ENCODE results near the gene KRT33A. TPM values are rescaled to one million over a fixed set of nuclear protein-coding genes. Genes with fewer than 3 reads are reported as not detected.
A peak's percentile ranks its signal among the peaks of the same experiment; 100 is the strongest.

The KRT33A gene
- total RNA-seq, 6 experiments from 2014 or later: not detected

DNA sequence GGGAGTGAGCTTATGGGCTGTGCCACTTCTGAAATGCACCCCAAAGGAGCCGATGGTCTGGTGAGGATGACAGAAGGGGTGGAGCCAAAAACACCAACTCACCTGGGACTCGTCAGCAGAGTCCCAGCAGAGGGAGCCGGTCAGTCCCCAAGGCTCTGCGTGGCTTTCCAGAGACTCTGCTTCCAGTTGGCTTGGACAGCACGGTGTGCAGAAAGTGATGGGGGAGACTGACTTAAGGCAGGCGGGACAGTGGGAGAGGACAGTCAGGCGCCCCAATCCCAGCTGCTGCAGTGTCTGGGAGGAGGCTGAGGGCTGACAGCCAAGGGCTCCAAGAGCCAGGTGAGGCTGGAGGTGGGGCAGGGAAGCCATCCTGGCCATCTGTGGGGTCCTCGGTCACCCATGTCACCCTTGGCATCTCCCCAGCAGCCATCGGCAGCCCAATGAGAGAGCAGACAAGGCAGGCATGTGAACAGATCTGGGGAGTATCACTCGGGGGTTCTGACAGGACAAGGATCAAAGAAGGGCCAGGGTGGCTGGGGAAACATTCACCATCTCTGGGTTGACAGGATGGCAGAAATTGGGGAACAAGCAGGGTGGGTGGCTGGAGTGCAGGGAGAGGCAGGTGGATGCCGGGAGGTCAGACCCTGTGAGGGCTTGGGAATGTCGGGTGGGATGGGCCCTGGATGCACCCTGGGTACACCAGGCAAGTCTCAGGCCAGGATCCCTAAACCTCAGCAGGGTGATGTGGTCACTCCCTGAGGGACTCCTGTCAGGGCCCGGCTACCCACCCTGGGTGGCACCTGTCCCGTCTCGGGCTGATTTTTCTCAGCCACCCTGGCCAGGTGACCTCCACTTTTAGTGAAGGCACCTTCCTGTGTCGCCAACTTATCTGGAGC is 26.2 kb downstream of the KRT33A start:
- Mint-ChIP-seq H3K4me1 (ENCODE audit: low read depth) (peaks cover 31% of the 10 kb centered on the region), H3K36me3 (ENCODE audit: low read depth) (peaks cover 17% of the 10 kb centered on the region), H3K27ac (no peak overlapping the region), H3K9me3 (peaks cover 13% of the 10 kb centered on the region), H3K27me3 (ENCODE audit: insufficient read depth) (no peaks in the 10 kb centered on the region; the same call in 1 of the 2 replicates), H3K4me3 (no peak overlapping the region)
- TF ChIP-seq, protein P1, sequence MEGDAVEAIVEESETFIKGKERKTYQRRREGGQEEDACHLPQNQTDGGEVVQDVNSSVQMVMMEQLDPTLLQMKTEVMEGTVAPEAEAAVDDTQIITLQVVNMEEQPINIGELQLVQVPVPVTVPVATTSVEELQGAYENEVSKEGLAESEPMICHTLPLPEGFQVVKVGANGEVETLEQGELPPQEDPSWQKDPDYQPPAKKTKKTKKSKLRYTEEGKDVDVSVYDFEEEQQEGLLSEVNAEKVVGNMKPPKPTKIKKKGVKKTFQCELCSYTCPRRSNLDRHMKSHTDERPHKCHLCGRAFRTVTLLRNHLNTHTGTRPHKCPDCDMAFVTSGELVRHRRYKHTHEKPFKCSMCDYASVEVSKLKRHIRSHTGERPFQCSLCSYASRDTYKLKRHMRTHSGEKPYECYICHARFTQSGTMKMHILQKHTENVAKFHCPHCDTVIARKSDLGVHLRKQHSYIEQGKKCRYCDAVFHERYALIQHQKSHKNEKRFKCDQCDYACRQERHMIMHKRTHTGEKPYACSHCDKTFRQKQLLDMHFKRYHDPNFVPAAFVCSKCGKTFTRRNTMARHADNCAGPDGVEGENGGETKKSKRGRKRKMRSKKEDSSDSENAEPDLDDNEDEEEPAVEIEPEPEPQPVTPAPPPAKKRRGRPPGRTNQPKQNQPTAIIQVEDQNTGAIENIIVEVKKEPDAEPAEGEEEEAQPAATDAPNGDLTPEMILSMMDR (IDR thresholded peaks at IDR 0.05): peak; percentile 62
- no peak for DNase-seq

DNA sequence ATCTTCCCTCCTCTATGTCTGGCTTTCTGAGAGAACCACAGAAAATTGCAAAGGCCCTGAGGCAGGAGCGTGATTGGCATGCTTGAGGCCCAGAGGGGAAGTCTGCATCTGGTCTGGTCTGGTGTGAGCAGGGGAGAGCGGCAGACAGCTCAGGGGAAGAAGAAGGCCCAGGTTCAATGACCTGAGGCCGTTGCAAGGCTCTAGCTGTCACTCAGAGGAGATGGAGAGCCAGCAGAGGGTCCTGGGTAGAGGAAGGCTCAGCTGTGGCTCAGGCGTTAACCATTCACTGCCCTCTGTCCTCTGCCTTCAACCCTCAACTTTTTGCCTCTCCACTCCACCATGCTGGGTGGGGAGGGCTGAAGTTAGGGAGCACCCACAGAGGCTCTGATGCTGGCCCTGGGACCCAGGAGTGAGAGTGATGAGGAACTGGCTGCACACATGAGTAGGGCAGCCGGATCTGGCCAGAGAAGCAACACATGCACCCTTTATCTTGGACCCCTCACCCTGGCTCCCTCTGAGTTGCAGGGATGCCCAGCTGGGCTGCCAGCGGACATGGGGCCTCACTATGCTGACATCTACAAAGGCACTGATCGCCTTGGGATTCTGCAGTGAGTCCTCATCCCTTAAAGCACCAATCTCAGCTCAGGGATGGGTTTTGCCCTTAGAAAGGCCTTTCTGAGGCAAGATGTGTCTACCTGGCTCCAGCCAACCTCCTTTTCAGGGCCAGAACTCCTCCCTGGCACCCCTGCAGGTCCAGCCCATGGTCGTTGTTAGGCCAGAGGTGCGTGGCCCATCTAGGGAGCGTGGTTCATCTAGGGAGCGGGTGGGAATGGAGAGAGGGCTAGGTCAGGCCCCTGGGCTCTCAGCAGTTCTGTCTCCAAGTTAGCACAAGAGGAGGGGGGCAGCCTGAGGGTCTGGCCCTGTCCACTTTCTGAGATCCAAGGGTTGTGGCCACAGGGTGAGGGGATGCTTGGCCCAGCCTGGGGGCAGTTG is 27.4 kb downstream of the KRT33A start:
- TF ChIP-seq, protein P1 (IDR thresholded peaks at IDR 0.05): no peak
- H3K27ac Mint-ChIP-seq: peak overlapping the region; percentile 51; the same call in 1 of the 2 replicates
- H3K9me3 Mint-ChIP-seq: peaks cover 19% of the 10 kb centered on the region
- no peak for DNase-seq
- peaks cover 22% of the 10 kb centered on the region for H3K36me3 Mint-ChIP-seq (ENCODE audit: low read depth)
- no peak overlapping the region for H3K4me3 Mint-ChIP-seq
- peaks cover 22% of the 10 kb centered on the region for H3K4me1 Mint-ChIP-seq (ENCODE audit: low read depth)
- H3K27me3 Mint-ChIP-seq (ENCODE audit: insufficient read depth): no peaks in the 10 kb centered on the region; the same call in 1 of the 2 replicates

DNA sequence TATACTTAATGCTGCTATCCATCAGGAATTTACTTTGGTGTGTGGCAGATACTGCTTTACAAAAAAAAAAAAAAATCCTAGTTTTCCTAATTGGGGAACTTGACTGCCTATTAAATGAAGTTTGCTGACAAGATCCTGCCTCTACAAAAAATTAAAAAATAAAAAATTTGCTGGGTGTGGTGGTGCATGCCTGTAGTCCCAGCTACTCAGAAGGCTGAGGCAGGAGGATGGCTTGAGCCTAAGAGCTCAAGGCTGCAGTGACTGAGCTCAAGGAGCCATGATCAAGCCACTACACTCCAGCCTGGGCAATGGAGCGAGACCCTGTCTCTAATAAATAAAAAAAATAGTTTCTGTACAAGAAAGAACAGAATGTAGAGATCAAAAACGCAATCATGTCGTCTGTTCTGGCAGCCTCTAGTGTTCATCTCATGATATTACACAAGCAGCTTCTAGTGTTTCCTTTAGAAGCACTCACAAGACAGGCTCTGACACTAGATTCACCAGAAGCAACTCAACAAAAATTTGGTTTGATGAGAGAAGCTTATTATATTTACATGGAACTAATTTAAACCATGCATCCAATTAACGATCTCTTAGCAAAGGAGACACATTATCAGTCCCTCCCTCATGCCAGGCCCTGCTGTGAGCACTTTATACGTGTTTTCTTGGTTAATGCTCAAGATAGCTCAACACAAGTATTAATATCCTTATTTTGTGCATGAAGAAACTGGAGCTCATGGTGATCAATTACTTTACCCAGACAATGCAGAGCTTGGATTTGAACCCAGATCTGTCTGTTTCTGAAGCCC is 28.3 kb downstream of the KRT33A start:
- peaks cover 22% of the 10 kb centered on the region for H3K36me3 Mint-ChIP-seq (ENCODE audit: low read depth)
- DNase-seq: peak; percentile 61
- TF ChIP-seq, protein P1 (IDR thresholded peaks at IDR 0.05): peak; percentile 93

DNA sequence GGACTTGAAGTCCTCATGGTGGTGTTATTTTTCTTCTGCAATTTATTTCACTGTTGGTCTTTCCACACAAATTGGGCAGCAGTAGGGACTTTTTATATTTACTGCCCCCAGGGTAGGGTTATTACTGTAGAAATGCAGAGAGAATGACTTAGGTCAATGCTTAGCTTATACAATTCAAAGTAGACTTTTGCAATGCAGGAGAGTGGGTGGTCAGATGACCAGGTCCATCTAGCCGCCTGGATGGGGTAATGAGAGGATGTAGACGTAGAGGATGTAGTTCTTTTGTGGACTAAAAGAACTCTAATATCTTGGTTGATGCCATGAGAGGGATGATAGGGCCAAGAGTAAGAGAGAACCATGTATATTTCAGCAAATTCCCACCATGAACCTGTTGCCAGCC is 32.4 kb downstream of the KRT33A start:
- no peak overlapping the region for H3K4me3 Mint-ChIP-seq
- H3K4me1 Mint-ChIP-seq (ENCODE audit: low read depth): peaks cover 16% of the 10 kb centered on the region
- H3K27ac Mint-ChIP-seq: no peak overlapping the region
- peaks cover 19% of the 10 kb centered on the region for H3K9me3 Mint-ChIP-seq
- TF ChIP-seq, protein P1 (IDR thresholded peaks at IDR 0.05): no peak
- no peaks in the 10 kb centered on the region; the same call in 1 of the 2 replicates for H3K27me3 Mint-ChIP-seq (ENCODE audit: insufficient read depth)
- DNase-seq: no peak
- peaks cover 22% of the 10 kb centered on the region for H3K36me3 Mint-ChIP-seq (ENCODE audit: low read depth)

More for the DNA sequence above, 28.3 kb downstream of the KRT33A start:
- Mint-ChIP-seq H3K4me1 (ENCODE audit: low read depth) (peaks cover 22% of the 10 kb centered on the region), H3K27me3 (ENCODE audit: insufficient read depth) (no peaks in the 10 kb centered on the region; the same call in 1 of the 2 replicates), H3K9me3 (peaks cover 19% of the 10 kb centered on the region), H3K27ac (0 out of 2 replicates have a peak overlapping the region, but pooled peaks have one; percentile 51), H3K4me3 (no peak overlapping the region)
